ENCODE data around the gene RIPOR3.

DNA sequence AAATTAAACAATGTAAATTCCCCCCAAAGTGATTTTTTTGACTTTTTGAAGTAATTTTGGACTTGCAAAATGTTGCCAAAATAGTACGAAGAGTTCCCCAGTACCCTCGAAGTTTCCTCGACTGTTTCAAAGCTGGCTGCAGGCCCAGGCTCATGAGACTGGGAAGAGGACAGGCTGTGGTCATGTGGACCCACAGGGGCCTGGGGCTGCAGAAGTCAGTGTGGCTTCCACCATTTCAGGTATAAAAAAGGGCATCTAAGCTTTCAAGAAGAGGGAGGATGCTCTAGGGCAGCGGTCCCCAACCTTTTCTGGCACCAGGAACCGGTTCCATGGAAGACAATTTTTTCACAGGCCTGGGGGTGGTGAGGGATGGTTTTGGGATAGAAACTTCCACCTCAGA lies 106.1 kb downstream of the RIPOR3 start:
- TF ChIP-seq, protein P1, sequence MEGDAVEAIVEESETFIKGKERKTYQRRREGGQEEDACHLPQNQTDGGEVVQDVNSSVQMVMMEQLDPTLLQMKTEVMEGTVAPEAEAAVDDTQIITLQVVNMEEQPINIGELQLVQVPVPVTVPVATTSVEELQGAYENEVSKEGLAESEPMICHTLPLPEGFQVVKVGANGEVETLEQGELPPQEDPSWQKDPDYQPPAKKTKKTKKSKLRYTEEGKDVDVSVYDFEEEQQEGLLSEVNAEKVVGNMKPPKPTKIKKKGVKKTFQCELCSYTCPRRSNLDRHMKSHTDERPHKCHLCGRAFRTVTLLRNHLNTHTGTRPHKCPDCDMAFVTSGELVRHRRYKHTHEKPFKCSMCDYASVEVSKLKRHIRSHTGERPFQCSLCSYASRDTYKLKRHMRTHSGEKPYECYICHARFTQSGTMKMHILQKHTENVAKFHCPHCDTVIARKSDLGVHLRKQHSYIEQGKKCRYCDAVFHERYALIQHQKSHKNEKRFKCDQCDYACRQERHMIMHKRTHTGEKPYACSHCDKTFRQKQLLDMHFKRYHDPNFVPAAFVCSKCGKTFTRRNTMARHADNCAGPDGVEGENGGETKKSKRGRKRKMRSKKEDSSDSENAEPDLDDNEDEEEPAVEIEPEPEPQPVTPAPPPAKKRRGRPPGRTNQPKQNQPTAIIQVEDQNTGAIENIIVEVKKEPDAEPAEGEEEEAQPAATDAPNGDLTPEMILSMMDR (IDR thresholded peaks at IDR 0.05) = no peak
- no peak for TF ChIP-seq POLR2A (IDR thresholded peaks at IDR 0.05)
